Effector memory CD8-positive, alpha-beta T cell (primary cell): ENCODE measurements around the gene DAPK1.

Experiments
- ATAC-seq: fragments of 150-1000 bp; cut with Tn5 transposase; replicated peaks from 2 replicates; pipeline ENCODE4 v1.10.0; 2021; ENCODE audit warnings: mild to moderate bottlenecking, moderate library complexity
- DNase-seq, 3 experiments: peaks; one replicate each; pipeline ENCODE4 v3.0.0; 2021
- H3K27ac Mint-ChIP-seq, 2 donors: one replicate each; pipeline ENCODE4 v1.8.0; 2022; ENCODE audit warnings: mild to moderate bottlenecking in 2 of 2, mixed read lengths in 2 of 2, moderate library complexity in 2 of 2
- H3K27me3 Mint-ChIP-seq, 2 donors: one replicate each; pipeline ENCODE4 v1.8.0; 2022; ENCODE audit warnings: mixed read lengths in 2 of 2
- H3K36me3 Mint-ChIP-seq: one replicate; pipeline ENCODE4 v1.8.0; 2022; ENCODE audit warnings: mild to moderate bottlenecking, moderate library complexity, mixed read lengths; ENCODE audit not compliant: insufficient read depth
- H3K4me1 Mint-ChIP-seq, 2 donors: one replicate each; pipeline ENCODE4 v1.8.0; 2022; ENCODE audit warnings: low read depth in 2 of 2, mixed read lengths in 2 of 2
- H3K4me3 Mint-ChIP-seq, 2 donors: one replicate each; pipeline ENCODE4 v1.8.0; 2022; ENCODE audit warnings: mild to moderate bottlenecking in 2 of 2, mixed read lengths in 2 of 2, moderate library complexity in 2 of 2
- H3K9me3 Mint-ChIP-seq, 2 donors: one replicate each; pipeline ENCODE4 v1.8.0; 2022; ENCODE audit warnings: mixed read lengths in 2 of 2

The DAPK1 gene

DNA sequence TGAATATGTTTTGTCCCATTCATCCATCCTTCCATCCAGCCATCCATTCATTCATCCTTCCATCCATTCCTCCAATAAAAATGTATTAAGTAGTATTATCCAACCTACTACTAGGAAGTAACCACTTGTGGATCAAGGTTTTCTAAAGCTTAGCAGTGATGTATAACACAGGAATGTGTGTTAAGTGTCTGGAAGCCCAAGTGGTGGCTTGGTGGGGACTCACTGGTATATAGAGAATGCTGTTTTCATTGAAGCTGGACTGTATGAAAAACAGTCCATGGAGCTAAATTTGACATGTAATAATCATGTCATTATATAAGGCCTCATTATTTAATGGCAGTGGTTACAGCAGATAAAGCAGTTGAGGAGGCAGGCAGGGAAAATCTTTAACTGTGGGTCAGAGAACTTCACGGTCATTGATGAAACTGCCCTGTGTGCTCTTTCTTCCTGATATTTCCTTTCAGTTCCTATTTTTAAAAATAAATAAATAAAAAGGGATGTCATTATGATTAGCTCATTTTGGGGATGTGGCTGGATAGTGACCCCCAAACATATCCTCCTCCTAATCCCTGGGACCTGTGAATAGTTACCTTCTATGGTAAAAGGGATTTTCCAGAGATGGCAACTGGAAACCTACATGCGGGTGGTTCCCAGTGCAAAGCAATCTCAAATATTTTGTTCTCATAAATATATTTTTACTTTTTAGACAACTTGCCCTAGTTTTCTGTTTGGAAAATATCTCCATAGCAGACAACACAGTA lies 82.3 kb downstream of the DAPK1 start:
- H3K9me3 Mint-ChIP-seq: peaks cover 0 to 7% of the 10 kb centered on the region in 2 donors
- H3K27ac Mint-ChIP-seq: no peak overlapping the region
- peaks cover 3% of the 10 kb centered on the region for H3K36me3 Mint-ChIP-seq
- DNase-seq (no peak), ATAC-seq (no peak)
- H3K27me3 Mint-ChIP-seq: peaks cover 7 to 9% of the 10 kb centered on the region in 2 donors
- no peak overlapping the region for H3K4me3 Mint-ChIP-seq
- H3K4me1 Mint-ChIP-seq: no peaks in the 10 kb centered on the region

DNA sequence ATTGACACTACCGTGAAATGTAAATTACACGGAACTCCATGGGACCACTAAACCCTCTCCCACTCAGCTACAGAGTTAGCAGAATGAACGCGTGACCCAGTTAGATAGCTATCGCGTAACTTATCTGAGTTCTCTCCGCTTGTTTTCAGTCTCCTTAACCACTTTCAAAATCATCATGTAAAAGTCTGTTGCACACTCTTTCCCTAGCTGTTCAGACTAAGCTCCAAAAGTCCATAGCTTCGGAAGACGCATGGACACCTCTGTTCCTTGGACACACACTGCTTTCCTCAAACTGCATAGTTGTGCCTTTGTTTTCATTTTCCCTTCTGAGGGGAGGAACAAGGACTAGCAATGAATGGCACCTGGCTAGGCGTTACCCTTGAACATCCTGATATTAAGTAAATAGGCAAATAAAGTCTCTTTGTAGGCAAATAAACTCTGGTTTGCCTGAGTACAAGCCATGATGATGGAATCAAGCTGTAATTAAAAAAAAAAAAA lies 83.3 kb downstream of the DAPK1 start:
- no peak overlapping the region for H3K27ac Mint-ChIP-seq
- H3K4me1 Mint-ChIP-seq: no peaks in the 10 kb centered on the region
- H3K27me3 Mint-ChIP-seq: peaks cover 7 to 9% of the 10 kb centered on the region in 2 donors
- H3K4me3 Mint-ChIP-seq: no peak overlapping the region
- H3K9me3 Mint-ChIP-seq: peaks cover 0 to 7% of the 10 kb centered on the region in 2 donors
- peaks cover 3% of the 10 kb centered on the region for H3K36me3 Mint-ChIP-seq
- no peak for DNase-seq
- no peak for ATAC-seq

DNA sequence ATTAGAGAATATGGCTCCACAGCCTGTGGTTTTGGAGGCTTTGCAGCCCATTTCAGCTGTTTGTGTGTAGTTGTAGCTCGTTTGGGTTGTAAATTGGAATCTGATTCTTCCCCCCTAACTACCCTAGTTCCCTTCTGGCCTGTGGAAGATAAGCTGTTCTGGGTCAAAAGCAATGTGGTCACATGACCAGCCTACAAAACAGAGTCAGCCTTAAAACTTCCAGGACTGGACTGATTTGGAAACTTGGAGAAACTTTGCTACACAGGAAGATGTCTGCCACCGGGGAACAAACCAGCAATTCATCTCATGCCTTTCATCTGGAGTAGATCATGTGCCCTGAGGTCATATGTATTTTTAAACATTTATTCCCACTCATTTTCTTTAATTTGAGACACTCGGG lies 83.8 kb downstream of the DAPK1 start:
- Mint-ChIP-seq H3K4me3 (no peak overlapping the region), H3K27ac (no peak overlapping the region), H3K4me1 (no peaks in the 10 kb centered on the region), H3K27me3 (peaks cover 7 to 9% of the 10 kb centered on the region in 2 donors), H3K9me3 (peaks cover 0 to 7% of the 10 kb centered on the region in 2 donors), H3K36me3 (peaks cover 2% of the 10 kb centered on the region)
- ATAC-seq (no peak), DNase-seq (no peak)

- Mint-ChIP-seq H3K4me3 (no peak overlapping the region), H3K36me3 (no peaks in the 10 kb centered on the region), H3K4me1 (no peaks in the 10 kb centered on the region), H3K9me3 (peaks cover 0 to 7% of the 10 kb centered on the region in 2 donors), H3K27ac (no peak overlapping the region), H3K27me3 (peaks cover 7 to 9% of the 10 kb centered on the region in 2 donors)
- DNase-seq (no peak), ATAC-seq (no peak)
Measured at GRCh38 chr9:87581949-87582637, 84.4 kb downstream of the DAPK1 start.

- H3K4me1 Mint-ChIP-seq: no peaks in the 10 kb centered on the region
- peaks cover 0 to 9% of the 10 kb centered on the region in 2 donors for H3K27me3 Mint-ChIP-seq
- peaks cover 0 to 7% of the 10 kb centered on the region in 2 donors for H3K9me3 Mint-ChIP-seq
- H3K4me3 Mint-ChIP-seq: no peak overlapping the region
- H3K27ac Mint-ChIP-seq: no peak overlapping the region
- ATAC-seq: no peak
- no peaks in the 10 kb centered on the region for H3K36me3 Mint-ChIP-seq
- DNase-seq: no peak
Measured at GRCh38 chr9:87584326-87584725, 86.7 kb downstream of the DAPK1 start.

- no peaks in the 10 kb centered on the region for H3K4me1 Mint-ChIP-seq
- ATAC-seq (no peak), DNase-seq (no peak)
- no peak overlapping the region for H3K4me3 Mint-ChIP-seq
- no peaks in the 10 kb centered on the region for H3K36me3 Mint-ChIP-seq
- H3K27ac Mint-ChIP-seq: no peak overlapping the region
- H3K9me3 Mint-ChIP-seq: peaks cover 0 to 7% of the 10 kb centered on the region in 2 donors
- H3K27me3 Mint-ChIP-seq: peaks cover 0 to 9% of the 10 kb centered on the region in 2 donors
Measured at GRCh38 chr9:87585123-87585855, 87.6 kb downstream of the DAPK1 start.

- Mint-ChIP-seq H3K4me3 (no peak overlapping the region), H3K27me3 (peaks cover 0 to 9% of the 10 kb centered on the region in 2 donors), H3K4me1 (no peaks in the 10 kb centered on the region), H3K36me3 (no peaks in the 10 kb centered on the region), H3K27ac (no peak overlapping the region), H3K9me3 (peaks cover 0 to 7% of the 10 kb centered on the region in 2 donors)
- DNase-seq (no peak), ATAC-seq (no peak)
Measured at GRCh38 chr9:87586731-87587355, 89.2 kb downstream of the DAPK1 start.

- no peaks in the 10 kb centered on the region for H3K4me1 Mint-ChIP-seq
- no peak overlapping the region for H3K27ac Mint-ChIP-seq
Measured at GRCh38 chr9:87587356-87587745, 89.7 kb downstream of the DAPK1 start.

GRCh38 chr9:87587864-87588263 lies 90.2 kb downstream of the DAPK1 start:
- Mint-ChIP-seq H3K27me3 (peaks cover 0 to 9% of the 10 kb centered on the region in 2 donors), H3K4me1 (no peaks in the 10 kb centered on the region), H3K36me3 (no peaks in the 10 kb centered on the region), H3K4me3 (no peak overlapping the region), H3K27ac (no peak overlapping the region), H3K9me3 (peaks cover 0 to 7% of the 10 kb centered on the region in 2 donors)
- DNase-seq: no peak
- no peak for ATAC-seq

More at GRCh38 chr9:87587356-87587745, 89.7 kb downstream of the DAPK1 start:
- DNase-seq: no peak
- no peak overlapping the region for H3K4me3 Mint-ChIP-seq
- H3K27me3 Mint-ChIP-seq: peaks cover 0 to 9% of the 10 kb centered on the region in 2 donors
- H3K9me3 Mint-ChIP-seq: peaks cover 0 to 7% of the 10 kb centered on the region in 2 donors
- no peak for ATAC-seq
- no peaks in the 10 kb centered on the region for H3K36me3 Mint-ChIP-seq

- DNase-seq (no peak), ATAC-seq (no peak)
- Mint-ChIP-seq H3K4me1 (no peaks in the 10 kb centered on the region), H3K9me3 (peaks cover 0 to 7% of the 10 kb centered on the region in 2 donors), H3K27ac (no peak overlapping the region), H3K27me3 (peaks cover 0 to 7% of the 10 kb centered on the region in 2 donors), H3K4me3 (no peak overlapping the region), H3K36me3 (no peaks in the 10 kb centered on the region)
Measured at GRCh38 chr9:87588339-87588738, 90.7 kb downstream of the DAPK1 start.

- no peak for ATAC-seq
- Mint-ChIP-seq H3K36me3 (no peaks in the 10 kb centered on the region), H3K27me3 (peaks cover 0 to 6% of the 10 kb centered on the region in 2 donors), H3K27ac (no peak overlapping the region), H3K4me3 (no peak overlapping the region), H3K4me1 (no peaks in the 10 kb centered on the region), H3K9me3 (no peaks in the 10 kb centered on the region)
- no peak for DNase-seq
Measured at GRCh38 chr9:87590996-87591395, 93.3 kb downstream of the DAPK1 start.

- Mint-ChIP-seq H3K27ac (no peak overlapping the region), H3K9me3 (no peaks in the 10 kb centered on the region), H3K27me3 (peaks cover 0 to 8% of the 10 kb centered on the region in 2 donors), H3K36me3 (no peaks in the 10 kb centered on the region), H3K4me3 (no peak overlapping the region), H3K4me1 (no peaks in the 10 kb centered on the region)
- ATAC-seq (no peak), DNase-seq (no peak)
Measured at GRCh38 chr9:87592554-87593358, 95.1 kb downstream of the DAPK1 start.
